ENCODE results near the gene TLR5.

TLR5 gene

GRCh38 chr1:223136086-223136485 is 7.0 kb downstream of the TLR5 start:
- Histone ChIP-seq H3K27me3 (ENCODE audit: low read length) (no peaks in the 10 kb centered on the region), H2AFZ (ENCODE audit: low read depth, low read length, severe bottlenecking) (no peak overlapping the region), H4K20me1 (ENCODE audit: low read depth, low read length) (no peaks in the 10 kb centered on the region), H3K9ac (ENCODE audit: low read length) (no peak overlapping the region), H3K4me2 (ENCODE audit: low read depth, low read length, poor library complexity, severe bottlenecking) (no peak overlapping the region), H3K9me3 (ENCODE audit: insufficient read depth, low read length) (no peaks in the 10 kb centered on the region), H3K9me2 (replicated peaks; ENCODE audit: insufficient read depth, low read length) (no peaks in the 10 kb centered on the region), H3K27ac (ENCODE audit: low read depth, low read length) (no peak overlapping the region), H3K79me2 (ENCODE audit: insufficient read depth, low read length) (no peaks in the 10 kb centered on the region), H3F3A (ENCODE audit: insufficient read depth) (no peaks in the 10 kb centered on the region), H3K4me3 (ENCODE audit: insufficient read depth, low read length, poor library complexity, severe bottlenecking) (no peak overlapping the region), H3K36me3 (ENCODE audit: low read length) (no peaks in the 10 kb centered on the region)
- TF ChIP-seq EZH2phosphoT487 (conservative IDR thresholded peaks at IDR 0.05; ENCODE audit: low read length) (no peak), CTCF (IDR thresholded peaks at IDR 0.05; ENCODE audit: insufficient read depth, low read length, poor library complexity, severe bottlenecking) (no peak)

- no peaks in the 10 kb centered on the region for H3K9me3 ChIP-seq (ENCODE audit: insufficient read depth, low read length)
- no peak overlapping the region for H3K27ac ChIP-seq (ENCODE audit: low read depth, low read length)
- no peaks in the 10 kb centered on the region for H3F3A ChIP-seq (ENCODE audit: insufficient read depth)
- H3K4me3 ChIP-seq (ENCODE audit: insufficient read depth, low read length, poor library complexity, severe bottlenecking) = no peak overlapping the region
- no peaks in the 10 kb centered on the region for H4K20me1 ChIP-seq (ENCODE audit: low read depth, low read length)
- H3K79me2 ChIP-seq (ENCODE audit: insufficient read depth, low read length) = no peaks in the 10 kb centered on the region
- H3K27me3 ChIP-seq (ENCODE audit: low read length) = no peaks in the 10 kb centered on the region
- H3K4me2 ChIP-seq (ENCODE audit: low read depth, low read length, poor library complexity, severe bottlenecking) = no peak overlapping the region
- H2AFZ ChIP-seq (ENCODE audit: low read depth, low read length, severe bottlenecking) = no peak overlapping the region
- no peaks in the 10 kb centered on the region for H3K36me3 ChIP-seq (ENCODE audit: low read length)
- no peak for TF ChIP-seq CTCF (IDR thresholded peaks at IDR 0.05; ENCODE audit: insufficient read depth, low read length, poor library complexity, severe bottlenecking)
- no peak for TF ChIP-seq EZH2phosphoT487 (conservative IDR thresholded peaks at IDR 0.05; ENCODE audit: low read length)
- H3K9me2 ChIP-seq (replicated peaks; ENCODE audit: insufficient read depth, low read length) = no peaks in the 10 kb centered on the region
- no peak overlapping the region for H3K9ac ChIP-seq (ENCODE audit: low read length)
Measured at GRCh38 chr1:223135176-223135942, 7.7 kb downstream of the TLR5 start.

DNA sequence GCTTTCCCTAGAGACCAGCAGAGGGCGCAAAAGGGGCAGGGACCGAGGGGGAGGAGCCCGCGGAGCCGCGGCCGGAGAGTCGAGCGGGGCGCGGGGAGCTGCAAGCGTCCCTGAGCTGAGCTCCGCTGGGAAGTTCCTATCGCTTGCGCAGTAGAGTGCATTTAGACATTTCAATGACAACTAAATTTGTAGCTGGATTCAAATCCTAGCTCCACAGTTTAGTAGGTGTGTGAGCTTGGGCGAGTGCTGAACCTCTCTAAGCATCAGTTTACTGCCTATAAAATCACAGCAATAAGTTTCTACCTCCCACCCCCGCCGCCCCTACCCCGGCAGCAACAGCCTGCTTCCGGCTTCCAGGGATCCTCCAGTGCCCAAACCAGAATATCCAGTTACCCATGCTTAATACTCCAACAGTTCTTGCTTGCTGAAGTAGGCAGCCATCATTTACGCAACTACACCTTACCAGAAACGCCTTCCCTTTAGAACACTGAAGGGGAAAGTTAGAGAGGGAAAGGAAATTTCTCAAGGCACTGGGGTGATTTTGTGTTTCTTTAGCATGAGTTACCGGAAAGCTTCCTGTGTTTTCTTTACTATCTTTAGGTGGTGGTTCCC is 9.1 kb downstream of the TLR5 start:
- H2AFZ ChIP-seq (ENCODE audit: low read depth, low read length, severe bottlenecking) = no peak overlapping the region
- H3K9ac ChIP-seq (ENCODE audit: low read length) = no peak overlapping the region
- no peaks in the 10 kb centered on the region for H4K20me1 ChIP-seq (ENCODE audit: low read depth, low read length)
- H3K9me3 ChIP-seq (ENCODE audit: insufficient read depth, low read length) = no peaks in the 10 kb centered on the region
- no peaks in the 10 kb centered on the region for H3K27me3 ChIP-seq (ENCODE audit: low read length)
- no peaks in the 10 kb centered on the region for H3F3A ChIP-seq (ENCODE audit: insufficient read depth)
- H3K79me2 ChIP-seq (ENCODE audit: insufficient read depth, low read length) = no peaks in the 10 kb centered on the region
- H3K36me3 ChIP-seq (ENCODE audit: low read length) = no peaks in the 10 kb centered on the region
- H3K4me3 ChIP-seq (ENCODE audit: insufficient read depth, low read length, poor library complexity, severe bottlenecking) = no peak overlapping the region
- peak overlapping the region; percentile 36 for H3K4me2 ChIP-seq (ENCODE audit: low read depth, low read length, poor library complexity, severe bottlenecking)
- no peak for TF ChIP-seq EZH2phosphoT487 (conservative IDR thresholded peaks at IDR 0.05; ENCODE audit: low read length)
- no peak for TF ChIP-seq CTCF (IDR thresholded peaks at IDR 0.05; ENCODE audit: insufficient read depth, low read length, poor library complexity, severe bottlenecking)
- no peak overlapping the region for H3K27ac ChIP-seq (ENCODE audit: low read depth, low read length)
- no peaks in the 10 kb centered on the region for H3K9me2 ChIP-seq (replicated peaks; ENCODE audit: insufficient read depth, low read length)

Data from SU-DHL-6 (cell line).